Naive thymus-derived CD4-positive, alpha-beta T cell (primary cell): ENCODE measurements around the gene OR2AJ1. TPM values are rescaled to one million over a fixed set of nuclear protein-coding genes. Genes with fewer than 3 reads are reported as not detected.

Experiments
- ATAC-seq: fragments of 150-1000 bp; cut with Tn5 transposase; 2 replicates; pipeline ENCODE4 v1.10.0; 2021; ENCODE audit warnings: mild to moderate bottlenecking, moderate library complexity
- CTCF ChIA-PET: fragments of 350-600 bp; sonication (Branson Sonifier 250); formaldehyde crosslinking; loops from one replicate; lab custom pipeline; 2021; ENCODE audit warnings: antibody characterized with exemption; lab: Charles Lee
- POLR2A ChIA-PET: fragments of 350-600 bp; sonication (Branson Sonifier 250); formaldehyde crosslinking; loops from one replicate; lab custom pipeline; 2021; ENCODE audit warnings: antibody characterized with exemption, inconsistent platforms; lab: Charles Lee
- DNase-seq, 9 donors: peaks; one replicate each; pipeline versions ENCODE4 v3.0.0 to v3.0.0-alpha.2; 2020 to 2022; ENCODE audit warnings: mixed read lengths in 1 of 9
- H3K27ac ChIP-seq: one replicate; pipeline ENCODE4 v1.7.0; 2013; ENCODE audit warnings: mild to moderate bottlenecking, low read depth, low read length, moderate library complexity
- H3K27me3 ChIP-seq, 2 donors: one replicate each; pipeline ENCODE4 v1.7.0; 2013; ENCODE audit warnings: low read length in 2 of 2, mild to moderate bottlenecking in 2 of 2, moderate library complexity in 2 of 2; ENCODE audit not compliant: control insufficient read depth in 2 of 2, insufficient read depth in 2 of 2
- H3K36me3 ChIP-seq, 3 experiments: 1 replicate in 2 of 3; 2 replicates in 1 of 3; pipeline ENCODE4 v1.7.0; 2013; ENCODE audit warnings: low read length in 3 of 3, mild to moderate bottlenecking in 3 of 3, moderate library complexity in 1 of 3; ENCODE audit not compliant: insufficient read depth in 3 of 3, control insufficient read depth in 2 of 3
- H3K4me1 ChIP-seq, 2 donors: one replicate each; pipeline ENCODE4 v1.7.0; 2013; ENCODE audit warnings: low read length in 2 of 2, mild to moderate bottlenecking in 2 of 2, moderate library complexity in 1 of 2; ENCODE audit not compliant: control insufficient read depth in 2 of 2, insufficient read depth in 2 of 2
- H3K4me3 ChIP-seq: 2 replicates; pipeline ENCODE4 v1.7.0; 2013; ENCODE audit warnings: mild to moderate bottlenecking, low read length
- H3K9me3 ChIP-seq, 3 experiments: 1 replicate in 2 of 3; 2 replicates in 1 of 3; pipeline ENCODE4 v1.7.0; 2013; ENCODE audit warnings: low read length in 3 of 3; ENCODE audit not compliant: control insufficient read depth in 2 of 3
- H3K27ac Mint-ChIP-seq, 9 donors: one replicate each; pipeline ENCODE4 v1.8.0; 2020 to 2022; ENCODE audit warnings: mixed read lengths in 9 of 9, mild to moderate bottlenecking in 8 of 9, moderate library complexity in 5 of 9, inconsistent platforms in 2 of 9
- H3K27me3 Mint-ChIP-seq, 5 donors: one replicate each; pipeline ENCODE4 v1.8.0; 2021 to 2022; ENCODE audit warnings: mixed read lengths in 5 of 5, mild to moderate bottlenecking in 1 of 5
- H3K36me3 Mint-ChIP-seq, 5 donors: one replicate each; pipeline ENCODE4 v1.8.0; 2020 to 2022; ENCODE audit warnings: mixed read lengths in 5 of 5, mild to moderate bottlenecking in 3 of 5, inconsistent platforms in 1 of 5
- H3K4me1 Mint-ChIP-seq, 7 donors: one replicate each; pipeline ENCODE4 v1.8.0; 2020 to 2022; ENCODE audit warnings: mixed read lengths in 7 of 7, mild to moderate bottlenecking in 3 of 7, inconsistent platforms in 1 of 7
- H3K4me3 Mint-ChIP-seq, 10 donors: one replicate each; pipeline ENCODE4 v1.8.0; 2020 to 2022; ENCODE audit warnings: mild to moderate bottlenecking in 10 of 10, mixed read lengths in 10 of 10, moderate library complexity in 6 of 10, inconsistent platforms in 2 of 10
- H3K9me3 Mint-ChIP-seq, 11 donors: one replicate each; pipeline ENCODE4 v1.8.0; 2020 to 2022; ENCODE audit warnings: mixed read lengths in 11 of 11, mild to moderate bottlenecking in 4 of 11, inconsistent platforms in 1 of 11, moderate library complexity in 1 of 11
- intact Hi-C, 2 donors: fragments of 100-400 bp; cut with micrococcal nuclease; formaldehyde crosslinking; loops; one replicate each; pipeline ENCODE4 v1.15.1; 2023
- polyA plus RNA-seq, 2 donors: library from polyadenylated mRNA; unstranded; fragments of 300-500 nt; fragmentation: Illumina TruSeq; gene quantifications; one replicate each; pipeline ENCODE4 v1.2.3, GENCODE V29; 2021
- total RNA-seq, 6 experiments: library from RNA in 5 of 6; stranded (reverse) in 5 of 6; gene quantifications; 1 replicate in 5 of 6; 2 replicates in 1 of 6; pipeline ENCODE4 v1.2.3 and lab custom pipeline; 2021 to 2026

OR2AJ1 gene
- total and polyA plus RNA-seq, 7 experiments from 2014 or later = not detected

DNA sequence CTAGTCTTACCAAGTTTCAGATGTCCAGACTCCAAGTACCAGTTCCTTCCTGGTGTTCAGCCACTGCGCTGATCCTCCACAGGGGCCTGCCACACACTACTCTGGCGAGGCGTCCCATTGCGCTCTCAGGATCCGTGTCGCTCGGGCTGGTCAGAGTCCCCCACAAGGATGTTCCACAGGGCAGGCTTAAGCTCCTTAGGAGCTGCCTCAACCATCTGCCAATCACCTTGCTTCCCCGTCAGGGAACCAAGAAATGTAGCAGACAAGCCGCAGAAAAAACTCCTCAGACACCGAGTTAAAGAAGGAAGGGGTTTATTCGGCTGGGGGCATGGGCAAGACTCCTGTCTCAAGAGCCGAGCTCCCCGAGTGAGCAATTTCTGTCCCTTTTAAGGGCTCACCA lies 19.5 kb upstream of the OR2AJ1 start:
- H3K4me3 ChIP-seq = no peak overlapping the region
- peaks cover 0 to 6% (median 0%) of the 10 kb centered on the region in 5 donors for H3K36me3 Mint-ChIP-seq
- H3K9me3 Mint-ChIP-seq = peaks cover 0 to 26% (median 7%) of the 10 kb centered on the region in 11 donors
- no peaks in the 10 kb centered on the region for H3K27me3 Mint-ChIP-seq
- no peaks in the 10 kb centered on the region for H3K4me1 ChIP-seq
- ChIA-PET POLR2A (no interaction called here), CTCF (no interaction called here)
- H3K4me3 Mint-ChIP-seq = peak overlapping the region in 7 of 10 donors; percentile 18 to 90 (median 70)
- no peak overlapping the region for H3K27ac ChIP-seq
- H3K27me3 ChIP-seq = no peaks in the 10 kb centered on the region
- ATAC-seq = no peak
- no peak for DNase-seq
- H3K9me3 ChIP-seq = peaks cover 0 to 3% (median 0%) of the 10 kb centered on the region in 3 experiments
- peak overlapping the region in 2 of 9 donors; percentile 63 to 80 for H3K27ac Mint-ChIP-seq
- H3K36me3 ChIP-seq = no peaks in the 10 kb centered on the region
- H3K4me1 Mint-ChIP-seq = peaks cover 15 to 28% (median 19%) of the 10 kb centered on the region in 7 donors
- intact Hi-C loops = loop anchor here in 1 of 2 donors (5.0 kb wide), 1 partner anchor 48 kb away; the partner anchor contains the start of gene TRIM58

DNA sequence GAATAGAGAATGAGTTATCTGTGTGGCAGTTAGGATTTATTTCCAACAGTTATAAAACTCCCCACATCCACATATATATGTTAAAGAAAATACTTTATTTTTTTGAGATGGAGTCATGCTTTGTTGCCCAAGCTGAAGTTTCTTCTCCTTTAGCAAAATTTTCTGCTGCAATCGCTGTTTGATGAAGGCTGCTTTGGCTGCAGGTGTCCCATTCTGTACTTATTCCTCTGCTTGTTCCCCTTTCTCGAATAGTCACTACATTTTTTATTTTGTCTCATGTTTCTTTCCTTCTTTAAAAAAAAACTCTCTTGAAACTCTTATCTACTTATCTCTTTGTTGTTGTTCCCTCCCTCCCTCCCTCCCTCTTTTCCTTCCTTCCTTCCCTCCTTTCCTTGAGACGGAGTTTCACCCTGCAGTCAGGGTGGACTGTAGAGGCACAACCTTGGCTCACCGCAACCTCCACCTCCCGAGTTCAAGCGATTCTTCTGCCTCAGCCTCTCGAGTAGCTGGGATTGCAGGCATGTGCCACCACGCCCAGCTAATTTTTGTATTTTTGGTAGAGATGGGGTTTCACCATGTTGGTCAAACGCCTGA lies 18.7 kb upstream of the OR2AJ1 start:
- CTCF ChIA-PET = no interaction called here
- H3K4me1 Mint-ChIP-seq = peaks cover 15 to 28% (median 19%) of the 10 kb centered on the region in 7 donors
- Histone ChIP-seq H3K4me1 (no peaks in the 10 kb centered on the region), H3K36me3 (no peaks in the 10 kb centered on the region), H3K4me3 (peak overlapping the region; percentile 36), H3K9me3 (peaks cover 0 to 3% (median 0%) of the 10 kb centered on the region in 3 experiments), H3K27ac (peak overlapping the region; percentile 7), H3K27me3 (no peaks in the 10 kb centered on the region)
- POLR2A ChIA-PET = no interaction called here
- H3K27me3 Mint-ChIP-seq = no peaks in the 10 kb centered on the region
- ATAC-seq = peak; percentile 32
- H3K27ac Mint-ChIP-seq = peak overlapping the region; percentile 74 to 92 (median 80)
- intact Hi-C loops = loop anchor here in 1 of 2 donors (2.0 to 5.0 kb wide), 2 partner anchors 31 to 49 kb away; partner anchors contain the start of gene TRIM58
- H3K4me3 Mint-ChIP-seq = peak overlapping the region; percentile 81 to 90 (median 85)
- DNase-seq = no peak
- H3K9me3 Mint-ChIP-seq = peaks cover 0 to 26% (median 7%) of the 10 kb centered on the region in 11 donors
- H3K36me3 Mint-ChIP-seq = peaks cover 0 to 6% (median 0%) of the 10 kb centered on the region in 5 donors

DNA sequence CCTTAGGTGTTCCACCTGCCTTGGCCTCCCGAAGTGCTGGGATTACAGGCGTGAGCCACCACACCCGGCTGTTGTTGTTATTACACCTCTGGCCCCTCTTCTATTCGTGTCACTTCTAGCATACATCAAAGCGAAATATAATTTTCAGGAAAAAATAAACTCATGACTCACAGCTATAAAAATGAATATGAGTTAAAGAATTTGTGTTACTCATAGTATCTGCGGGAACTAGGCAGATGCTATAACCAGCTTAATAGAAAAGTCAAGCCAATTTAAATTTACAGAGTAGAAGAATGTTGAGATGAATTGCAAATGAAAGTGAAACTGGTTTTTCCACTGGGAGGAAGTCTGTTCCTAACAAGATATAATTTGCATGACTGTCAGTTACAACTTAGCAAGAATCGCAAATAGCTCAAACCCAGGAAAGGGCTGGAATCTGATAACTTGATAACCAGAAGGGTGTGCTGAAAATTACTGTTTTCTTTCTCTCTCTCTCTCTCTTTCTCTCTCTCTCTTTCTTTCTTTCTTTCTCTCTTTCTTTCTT lies 18.1 kb upstream of the OR2AJ1 start:
- peak overlapping the region; percentile 36 for H3K4me3 ChIP-seq
- ATAC-seq (peak; percentile 54), DNase-seq (peak in 5 of 9 donors; percentile 4 to 15 (median 7))
- Mint-ChIP-seq H3K27me3 (no peaks in the 10 kb centered on the region), H3K9me3 (peaks cover 0 to 26% (median 7%) of the 10 kb centered on the region in 11 donors), H3K36me3 (peaks cover 0 to 6% (median 0%) of the 10 kb centered on the region in 5 donors), H3K4me3 (peak overlapping the region; percentile 81 to 90 (median 85)), H3K27ac (peak overlapping the region; percentile 74 to 92 (median 80)), H3K4me1 (peaks cover 15 to 28% (median 19%) of the 10 kb centered on the region in 7 donors)
- CTCF ChIA-PET = no interaction called here
- intact Hi-C loops = loop anchor here in 1 of 2 donors (2.0 to 5.0 kb wide), 2 partner anchors 30 to 49 kb away; partner anchors contain the start of gene TRIM58
- H3K4me1 ChIP-seq = no peaks in the 10 kb centered on the region
- peak overlapping the region; percentile 7 for H3K27ac ChIP-seq
- H3K27me3 ChIP-seq = no peaks in the 10 kb centered on the region
- H3K9me3 ChIP-seq = peaks cover 0 to 3% (median 0%) of the 10 kb centered on the region in 3 experiments
- POLR2A ChIA-PET = no interaction called here
- H3K36me3 ChIP-seq = no peaks in the 10 kb centered on the region

- H3K27ac Mint-ChIP-seq = peak overlapping the region in 1 of 9 donors; percentile 28
- intact Hi-C loops = loop anchor here in 1 of 2 donors (5.0 kb wide), 1 partner anchor 51 kb away; the partner anchor contains the start of gene TRIM58
Observed at GRCh38 chr1:247908766-247909165, 15.9 kb upstream of the OR2AJ1 start.

DNA sequence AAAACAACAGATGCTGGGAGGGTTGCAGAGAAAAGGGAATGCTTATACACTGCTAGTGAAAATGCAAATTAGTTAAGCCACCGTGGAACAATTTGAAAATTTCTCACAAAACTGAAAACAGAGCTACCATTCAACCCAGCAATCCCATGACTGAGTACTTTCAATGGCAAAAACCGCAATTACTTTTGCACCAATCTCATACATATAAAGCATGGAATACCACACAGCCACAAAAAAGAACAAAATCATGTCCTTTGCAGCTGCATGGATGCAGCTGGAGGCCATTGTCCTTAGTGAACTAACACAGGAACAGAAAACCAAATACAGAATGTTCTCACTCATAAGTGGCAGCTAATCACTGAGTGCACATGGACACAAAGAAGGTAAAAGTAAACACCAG lies 10.9 kb upstream of the OR2AJ1 start:
- ATAC-seq = no peak
- ChIA-PET CTCF (no interaction called here), POLR2A (no interaction called here)
- Mint-ChIP-seq H3K4me1 (peaks cover 0 to 3% (median 0%) of the 10 kb centered on the region in 7 donors), H3K4me3 (no peak overlapping the region), H3K9me3 (peaks cover 0 to 4% (median 0%) of the 10 kb centered on the region in 11 donors), H3K27ac (no peak overlapping the region), H3K36me3 (no peaks in the 10 kb centered on the region), H3K27me3 (peaks cover 0 to 22% (median 8%) of the 10 kb centered on the region in 5 donors)
- DNase-seq = no peak
- intact Hi-C loops = no loop called here
- Histone ChIP-seq H3K27me3 (no peaks in the 10 kb centered on the region), H3K27ac (no peak overlapping the region), H3K4me1 (no peaks in the 10 kb centered on the region), H3K9me3 (no peaks in the 10 kb centered on the region), H3K36me3 (no peaks in the 10 kb centered on the region), H3K4me3 (no peak overlapping the region)

More at GRCh38 chr1:247908766-247909165, 15.9 kb upstream of the OR2AJ1 start:
- Mint-ChIP-seq H3K27me3 (peaks cover 0 to 5% (median 0%) of the 10 kb centered on the region in 5 donors), H3K4me3 (peak overlapping the region in 1 of 10 donors; percentile 46), H3K36me3 (peaks cover 0 to 6% (median 0%) of the 10 kb centered on the region in 5 donors), H3K9me3 (peaks cover 0 to 23% (median 7%) of the 10 kb centered on the region in 11 donors), H3K4me1 (peaks cover 15 to 28% (median 19%) of the 10 kb centered on the region in 7 donors)
- POLR2A ChIA-PET = no interaction called here
- H3K36me3 ChIP-seq = no peaks in the 10 kb centered on the region
- DNase-seq = no peak
- no peak for ATAC-seq
- no peak overlapping the region for H3K4me3 ChIP-seq
- H3K9me3 ChIP-seq = peaks cover 0 to 3% (median 0%) of the 10 kb centered on the region in 3 experiments
- no peak overlapping the region for H3K27ac ChIP-seq
- H3K27me3 ChIP-seq = no peaks in the 10 kb centered on the region
- CTCF ChIA-PET = interaction anchor here (0.7 kb wide), 1 partner anchor 10 kb away, joined by 3 read pairs; no protein-coding TSS in a partner anchor
- H3K4me1 ChIP-seq = no peaks in the 10 kb centered on the region

- H3K4me1 Mint-ChIP-seq = no peaks in the 10 kb centered on the region
- ChIA-PET CTCF (no interaction called here), POLR2A (no interaction called here)
- ATAC-seq = no peak
- DNase-seq = no peak
- no peaks in the 10 kb centered on the region for H3K9me3 ChIP-seq
- no peak overlapping the region for H3K4me3 Mint-ChIP-seq
- H3K27ac Mint-ChIP-seq = peak overlapping the region in 1 of 9 donors; percentile 22
- intact Hi-C loops = no loop called here
- H3K36me3 ChIP-seq = no peaks in the 10 kb centered on the region
- H3K27ac ChIP-seq = no peak overlapping the region
- H3K9me3 Mint-ChIP-seq = peaks cover 0 to 1% (median 0%) of the 10 kb centered on the region in 11 donors
- no peaks in the 10 kb centered on the region for H3K4me1 ChIP-seq
- H3K27me3 ChIP-seq = no peaks in the 10 kb centered on the region
- H3K4me3 ChIP-seq = no peak overlapping the region
- H3K27me3 Mint-ChIP-seq = peaks cover 0 to 22% (median 11%) of the 10 kb centered on the region in 5 donors
- no peaks in the 10 kb centered on the region for H3K36me3 Mint-ChIP-seq
Observed at GRCh38 chr1:247914941-247915662, 9.6 kb upstream of the OR2AJ1 start.
